HTERT RPE-1 (cell line): ENCODE results near the gene TARBP2.
"Not testable (repeated sequence)": the region's sequence is repeated elsewhere in the genome, so short reads cannot be mapped to it uniquely, and the experiment has no call there.

ENCODE experiments used
- in situ Hi-C: fragments of 300-500 bp; cut with MboI; formaldehyde crosslinking; loops from 4 replicates; pipeline ENCODE4 v1.14.3; 2020; ENCODE audit warnings: low sequenced_read_pairs

The TARBP2 gene

DNA sequence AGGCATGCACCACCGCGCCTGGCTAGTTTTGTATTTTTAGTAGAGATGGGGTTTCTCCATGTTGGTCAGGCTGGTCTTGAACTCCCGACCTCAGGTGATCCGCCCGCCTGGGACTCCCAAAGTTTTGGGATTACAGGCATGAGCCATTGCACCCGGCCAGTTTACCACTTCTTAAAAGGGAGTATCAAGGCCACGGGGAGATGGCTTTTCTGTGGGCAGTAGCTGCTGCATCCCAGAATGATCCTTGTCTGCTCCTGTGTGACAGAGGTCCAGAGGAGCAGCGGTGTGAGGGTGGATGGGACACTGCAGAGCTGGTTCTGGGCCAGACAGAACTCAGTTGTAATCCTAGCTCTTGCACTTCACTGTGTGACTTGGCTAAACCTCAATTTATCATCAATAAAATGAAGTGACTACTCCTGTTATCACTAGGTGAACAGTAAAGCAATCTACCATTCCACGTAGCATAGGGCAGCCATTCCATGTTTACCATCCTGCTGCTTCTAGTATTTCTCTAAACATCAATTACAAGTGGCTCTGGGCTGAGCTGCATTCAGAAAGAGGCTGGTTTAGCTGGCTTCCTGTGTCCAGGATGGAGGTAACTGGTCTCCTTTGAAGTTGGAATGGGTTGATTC is 9.2 kb downstream of the TARBP2 start:
- in situ Hi-C loops, result no loop called here

- in situ Hi-C loops, result no loop called here
These were observed 12.8 kb downstream of the TARBP2 start for GRCh38 chr12:53513712-53514410.

- in situ Hi-C loops, result no loop called here
These were observed 13.7 kb downstream of the TARBP2 start for GRCh38 chr12:53514628-53515290.

DNA sequence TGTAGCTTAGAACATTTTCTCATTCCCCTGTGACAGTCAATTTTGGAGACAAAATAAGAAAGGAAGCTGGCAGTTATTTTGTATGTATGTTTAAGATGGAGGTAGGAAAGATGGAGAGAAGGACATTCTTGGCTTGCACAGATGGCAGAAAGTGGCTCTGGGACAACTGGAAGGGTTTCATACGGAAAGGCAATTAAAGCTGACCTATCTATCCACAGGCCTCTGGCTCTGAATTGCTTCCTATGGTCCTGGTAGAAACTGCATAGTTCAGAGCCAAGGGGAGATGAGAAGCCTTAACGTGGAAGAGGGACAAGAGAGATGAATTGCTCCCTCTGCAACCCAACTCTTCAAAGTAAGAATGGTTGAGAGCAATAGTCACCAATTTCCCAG is 14.2 kb downstream of the TARBP2 start:
- in situ Hi-C loops, result no loop called here

DNA sequence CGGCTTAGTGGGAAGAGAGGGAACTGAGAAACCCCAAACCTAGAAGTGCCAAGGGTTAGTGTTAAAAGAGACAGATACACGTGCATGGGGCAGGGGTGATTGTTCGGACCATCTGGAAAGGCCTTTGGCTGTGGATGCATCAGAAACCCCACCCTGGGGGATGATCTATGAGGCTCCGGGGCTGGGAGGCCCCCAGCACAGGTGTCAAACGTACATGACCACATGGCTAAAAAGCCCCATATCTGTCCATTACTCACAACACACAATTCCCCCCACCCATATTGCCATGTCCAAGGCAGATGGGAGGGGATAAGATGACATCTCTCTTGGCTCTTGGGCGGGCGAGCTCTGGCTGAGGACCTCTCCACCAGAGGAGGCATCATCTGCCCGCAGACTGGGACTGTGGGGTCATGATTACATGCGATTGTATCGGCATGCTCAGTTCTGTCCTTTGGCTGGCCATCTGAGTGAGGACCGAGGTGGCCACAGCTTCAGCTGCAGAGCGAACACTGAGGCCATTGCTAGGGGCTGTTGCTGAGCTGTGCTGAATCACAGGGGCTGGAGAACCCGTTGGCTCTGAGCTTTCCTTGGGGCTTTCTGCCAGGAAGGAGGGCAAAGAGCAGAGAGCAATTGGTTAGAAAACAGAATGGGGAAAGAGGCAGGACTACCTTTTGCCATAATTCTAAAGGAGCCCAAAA is 15.8 kb downstream of the TARBP2 start:
- in situ Hi-C loops, result no loop called here

GRCh38 chr12:53518381-53518780 is 17.3 kb downstream of the TARBP2 start:
- in situ Hi-C loops, result no loop called here

DNA sequence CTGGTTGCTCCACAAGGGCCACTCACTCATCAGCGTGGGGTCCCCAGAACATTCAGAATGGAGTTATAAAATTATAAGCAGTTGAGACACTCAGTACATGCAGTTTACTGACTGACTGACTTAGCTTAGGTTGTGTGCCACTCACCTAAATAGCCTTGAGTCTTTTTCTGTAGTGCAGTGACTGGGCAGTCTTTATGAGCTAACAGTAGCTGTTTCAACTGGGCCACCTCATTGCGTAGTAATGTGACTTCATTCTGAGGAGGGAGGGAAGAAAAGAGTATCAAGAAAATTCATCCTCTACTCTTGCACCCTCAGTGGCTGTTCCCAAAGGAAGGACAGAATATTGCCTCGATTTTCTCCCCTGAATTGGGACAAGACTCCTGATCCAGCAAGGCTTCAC is 22.0 kb downstream of the TARBP2 start:
- in situ Hi-C loops, result no loop called here

- in situ Hi-C loops, result no loop called here
These were observed 23.4 kb downstream of the TARBP2 start for GRCh38 chr12:53524476-53524875.

DNA sequence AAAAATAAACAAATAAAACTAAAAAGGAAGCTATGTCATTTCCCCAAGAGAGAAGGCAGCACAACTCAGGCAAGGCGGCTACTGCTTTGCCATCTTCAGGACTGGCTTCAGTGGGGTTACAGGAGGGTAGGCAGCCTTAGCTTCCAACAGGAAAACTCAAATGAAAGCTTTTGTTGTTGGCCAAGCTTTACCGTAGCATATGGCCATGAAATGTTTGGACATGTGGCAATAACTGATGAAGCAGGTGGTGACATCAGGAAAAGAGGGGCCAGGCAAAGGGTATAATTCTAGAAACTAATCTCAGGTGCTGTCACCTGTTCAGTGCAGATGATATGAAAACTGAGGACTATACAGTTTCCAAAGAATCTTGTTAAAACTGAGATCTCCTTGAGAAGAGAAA is 29.0 kb downstream of the TARBP2 start:
- in situ Hi-C loops, result loop anchor here (25.0 kb wide), 1 partner anchor 132 kb away; no protein-coding TSS in a partner anchor

GRCh38 chr12:53530920-53531319 is 29.8 kb downstream of the TARBP2 start:
- in situ Hi-C loops, result loop anchor here (25.0 kb wide), 1 partner anchor 131 kb away; no protein-coding TSS in a partner anchor

- in situ Hi-C loops, result loop anchor here (25.0 kb wide), 1 partner anchor 130 kb away; no protein-coding TSS in a partner anchor
These were observed 30.9 kb downstream of the TARBP2 start for GRCh38 chr12:53532021-53532420.

DNA sequence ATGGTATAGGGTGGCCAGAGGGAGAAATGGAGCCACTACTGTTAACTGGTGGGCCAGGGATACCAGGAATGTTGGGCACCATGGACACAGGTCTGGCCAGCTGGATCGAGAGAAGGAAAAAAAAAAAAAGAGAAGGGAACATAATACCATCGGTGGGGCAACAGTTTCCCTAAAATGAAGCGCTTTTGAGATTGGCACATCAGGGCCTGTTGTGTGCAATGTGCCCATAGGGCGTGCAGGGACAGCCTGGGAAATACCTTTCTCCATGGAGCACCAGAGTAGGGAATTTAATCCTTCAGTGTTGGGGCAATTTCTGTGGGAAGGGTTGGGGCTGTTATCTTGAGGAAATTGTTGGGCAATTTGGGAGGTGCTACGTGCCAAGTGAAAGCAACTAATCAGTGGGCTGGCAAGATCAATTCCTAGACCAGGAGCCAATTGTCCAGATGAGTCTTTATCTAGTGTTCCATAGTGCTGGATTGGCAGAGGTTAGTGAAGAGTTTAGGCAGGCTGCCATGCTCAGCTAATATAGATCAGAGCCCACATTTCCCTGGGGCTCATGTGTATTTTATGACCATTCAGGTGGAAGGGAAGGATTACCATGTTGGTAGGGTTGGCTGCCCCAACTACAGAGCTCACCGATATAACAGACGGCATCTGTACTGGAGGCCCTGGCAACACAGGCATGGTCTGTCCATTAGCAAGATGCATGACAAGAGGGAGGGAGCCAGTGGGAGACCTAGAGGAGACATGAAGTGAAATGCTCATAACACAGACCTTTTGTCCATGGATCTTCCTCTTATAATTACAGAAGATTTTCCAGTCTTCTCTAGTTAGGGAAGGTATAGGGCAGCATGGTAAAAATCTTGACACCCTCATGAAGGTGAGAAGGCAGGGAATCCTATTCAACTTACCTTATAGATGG is 31.7 kb downstream of the TARBP2 start:
- in situ Hi-C loops, result loop anchor here (25.0 kb wide), 1 partner anchor 130 kb away; no protein-coding TSS in a partner anchor

DNA sequence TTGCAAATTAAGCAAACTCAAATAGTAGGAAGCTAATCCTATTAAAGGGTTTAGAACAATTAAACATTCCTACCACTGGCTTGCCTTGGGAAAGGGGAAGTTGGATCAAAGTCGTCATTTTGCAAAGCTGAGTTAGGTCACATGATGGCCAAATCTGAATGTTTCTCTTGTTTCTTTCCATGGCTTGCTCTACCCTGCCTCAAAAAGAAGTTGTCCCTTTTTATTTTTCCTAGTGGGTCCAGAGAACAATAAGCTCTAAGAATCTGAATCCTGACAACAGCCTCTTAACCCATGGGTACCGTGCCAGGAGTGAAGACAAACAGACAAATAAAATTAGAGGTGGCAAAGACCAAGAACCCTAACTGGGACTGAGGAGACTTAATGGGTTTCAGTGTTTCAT is 32.4 kb downstream of the TARBP2 start:
- in situ Hi-C loops, result loop anchor here (25.0 kb wide), 1 partner anchor 129 kb away; no protein-coding TSS in a partner anchor

DNA sequence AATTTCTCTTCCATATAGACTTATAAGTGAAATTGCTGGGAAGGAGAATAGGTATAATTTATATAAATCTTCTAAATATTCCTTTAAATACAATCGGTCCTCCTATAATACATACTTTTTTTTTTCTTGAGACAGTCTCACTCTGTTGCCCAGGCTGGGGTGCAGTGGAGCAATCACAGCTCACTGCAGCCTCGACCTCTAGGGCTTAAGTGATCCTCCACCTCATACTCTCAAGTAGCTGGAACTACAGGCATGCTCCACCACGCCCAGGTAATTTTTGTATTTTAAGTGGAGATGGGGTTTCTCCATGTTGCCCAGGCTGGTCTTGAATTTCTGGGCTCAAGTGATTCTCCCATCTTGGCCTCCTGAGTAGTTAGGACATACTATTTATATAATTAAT is 35.9 kb downstream of the TARBP2 start:
- in situ Hi-C loops, result loop anchor here (25.0 kb wide), 1 partner anchor 125 kb away; no protein-coding TSS in a partner anchor

DNA sequence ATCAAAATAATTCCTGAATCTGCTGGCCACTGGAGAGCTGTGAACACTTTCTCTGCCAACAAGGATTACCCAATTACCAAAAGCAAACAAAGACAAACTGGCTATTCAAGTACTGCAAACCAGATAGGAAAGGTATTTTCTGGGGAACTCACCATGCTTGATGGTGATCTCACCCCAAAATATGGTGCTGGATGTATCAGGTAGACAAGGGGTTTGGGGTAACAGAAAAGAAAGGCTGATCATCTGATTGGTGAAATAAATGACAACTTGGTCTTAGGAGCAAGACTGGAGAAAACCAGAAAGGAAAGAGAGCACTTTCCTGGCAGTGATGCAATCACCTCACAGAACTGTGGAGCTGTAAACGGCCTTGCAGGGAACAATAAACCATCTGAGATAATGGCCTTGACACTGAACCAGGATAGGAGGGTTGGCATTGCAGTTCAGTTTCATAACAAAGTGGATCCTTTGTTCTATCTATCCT is 37.2 kb downstream of the TARBP2 start:
- in situ Hi-C loops, result loop anchor here (25.0 kb wide), 1 partner anchor 124 kb away; no protein-coding TSS in a partner anchor

DNA sequence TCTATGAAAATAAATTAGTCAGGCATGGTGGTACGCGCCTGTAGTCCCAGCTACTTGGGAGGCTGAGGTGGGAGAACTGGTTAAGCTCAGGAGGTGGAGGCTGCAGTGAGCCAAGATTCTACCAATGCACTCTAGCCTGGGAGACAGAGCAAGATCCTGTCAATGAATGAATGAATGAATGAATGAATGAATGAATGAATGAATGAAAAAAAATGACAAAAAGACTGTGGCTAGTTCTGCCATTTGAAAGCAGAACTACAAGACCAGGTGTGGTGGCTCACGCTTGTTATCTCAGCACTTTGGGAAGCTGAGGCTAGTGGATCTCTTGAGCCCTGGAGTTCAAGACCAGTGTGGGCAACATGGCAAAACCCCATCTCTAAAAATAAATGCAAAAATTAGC is 38.4 kb downstream of the TARBP2 start:
- in situ Hi-C loops, result loop anchor here (25.0 kb wide), 1 partner anchor 123 kb away; no protein-coding TSS in a partner anchor

GRCh38 chr12:53543539-53543938 is 42.5 kb downstream of the TARBP2 start:
- in situ Hi-C loops, result loop anchor here (25.0 kb wide), 1 partner anchor 119 kb away; no protein-coding TSS in a partner anchor

- in situ Hi-C loops, result loop anchor here (25.0 kb wide), 1 partner anchor 114 kb away; no protein-coding TSS in a partner anchor
These were observed 47.3 kb downstream of the TARBP2 start for GRCh38 chr12:53548354-53548753.

- in situ Hi-C loops, result not testable (repeated sequence)
These were observed 49.0 kb downstream of the TARBP2 start for GRCh38 chr12:53550131-53550530.

- in situ Hi-C loops, result no loop called here
These were observed 49.5 kb downstream of the TARBP2 start for GRCh38 chr12:53550595-53550994.
